Caco-2 (cell line): Measurements from ENCODE around the gene ARHGAP44. TPM values are rescaled to one million over a fixed set of nuclear protein-coding genes. Genes with fewer than 3 reads are reported as not detected.

ENCODE experiments used
- BruUV-seq: library from RNA; stranded (reverse); fragments of 400-500 nt; replicated peaks from 2 replicates; lab custom pipeline; 2021; lab: Mats Ljungman, UMichigan
- CTCF ChIA-PET: fragments of 300-600 bp; sonication (Branson Sonifier 250); formaldehyde crosslinking; loops from one replicate; lab custom pipeline; 2022; ENCODE audit warnings: antibody characterized with exemption; lab: Charles Lee
- POLR2A ChIA-PET: fragments of 300-600 bp; sonication (Branson Sonifier 250); formaldehyde crosslinking; loops from one replicate; lab custom pipeline; 2022; ENCODE audit warnings: antibody characterized with exemption; lab: Charles Lee
- DNase-seq, 2 experiments: peaks; one replicate each; pipeline versions ENCODE4 v3.0.0 to v3.0.0-alpha.2; 2020 to 2022
- H3K27me3 ChIP-seq: replicated peaks from 2 replicates; pipeline ENCODE4 v1.6.0; 2011; ENCODE audit warnings: low read length; ENCODE audit not compliant: control insufficient read depth, insufficient read depth
- H3K36me3 ChIP-seq: 2 replicates; pipeline ENCODE4 v1.5.1; 2011; ENCODE audit warnings: low read length; ENCODE audit not compliant: control insufficient read depth, insufficient read depth
- H3K4me1 ChIP-seq: fragments of 250-450 bp; sonication (Bioruptor Pico); 2 replicates; pipeline ENCODE4 v1.5.1; 2020; ENCODE audit warnings: mild to moderate bottlenecking
- H3K4me3 ChIP-seq: 2 replicates; pipeline ENCODE4 v1.5.1; 2011; ENCODE audit warnings: low read depth, mild to moderate bottlenecking, control low read depth, low read length
- H3K9me3 ChIP-seq: fragments of 250-450 bp; sonication (Bioruptor Pico); 2 replicates; pipeline ENCODE4 v1.5.1; 2020; ENCODE audit warnings: mild to moderate bottlenecking, moderate library complexity
- H3K27ac Mint-ChIP-seq: one replicate; pipeline ENCODE4 v1.8.0; 2022; ENCODE audit warnings: mixed read lengths; ENCODE audit not compliant: unreplicated experiment
- H3K27me3 Mint-ChIP-seq: one replicate; pipeline ENCODE4 v1.8.0; 2022; ENCODE audit warnings: mixed read lengths; ENCODE audit not compliant: insufficient read depth, unreplicated experiment
- H3K36me3 Mint-ChIP-seq: one replicate; pipeline ENCODE4 v1.8.0; 2022; ENCODE audit warnings: mild to moderate bottlenecking, mixed read lengths; ENCODE audit not compliant: insufficient read depth, unreplicated experiment
- H3K4me1 Mint-ChIP-seq: one replicate; pipeline ENCODE4 v1.8.0; 2022; ENCODE audit warnings: low read depth, mixed read lengths; ENCODE audit not compliant: unreplicated experiment
- H3K4me3 Mint-ChIP-seq: one replicate; pipeline ENCODE4 v1.8.0; 2022; ENCODE audit warnings: mild to moderate bottlenecking, moderate library complexity, mixed read lengths; ENCODE audit not compliant: unreplicated experiment
- H3K9me3 Mint-ChIP-seq: one replicate; pipeline ENCODE4 v1.8.0; 2022; ENCODE audit warnings: mixed read lengths; ENCODE audit not compliant: unreplicated experiment
- CTCF ChIP-seq, 2 experiments: fragments of 200-600 bp in 1 of 2; IDR thresholded peaks; 1 replicate in 1 of 2; 2 replicates in 1 of 2; pipeline versions ENCODE4 v1.5.1 to v1.8.0; 2011 to 2022; ENCODE audit warnings: antibody characterized with exemption in 1 of 2, control low read depth in 1 of 2, inconsistent platforms in 1 of 2, low read depth in 1 of 2, low read length in 1 of 2, mild to moderate bottlenecking in 1 of 2, moderate library complexity in 1 of 2; ENCODE audit not compliant: insufficient read depth in 1 of 2, severe bottlenecking in 1 of 2, unreplicated experiment in 1 of 2
- intact Hi-C: fragments of 100-400 bp; cut with micrococcal nuclease; formaldehyde crosslinking; loops from one replicate; pipeline ENCODE4 v1.10.0; 2022; ENCODE audit not compliant: unreplicated experiment
- total RNA-seq: library from RNA; stranded (reverse); gene quantifications from 2 replicates; pipeline ENCODE4 v1.2.3, GENCODE V29; 2022

Gene ARHGAP44
- total RNA-seq, 1 experiment from 2014 or later, result 4.5 TPM

- POLR2A ChIA-PET, result no interaction called here
- no peaks in the 10 kb centered on the region for H3K9me3 Mint-ChIP-seq
- no peak overlapping the region for H3K27ac Mint-ChIP-seq
- H3K4me3 Mint-ChIP-seq, result no peak overlapping the region
- no peak for TF ChIP-seq CTCF (IDR thresholded peaks at IDR 0.05; ENCODE audit: insufficient read depth in 1 of 2, low read depth in 1 of 2, low read length in 1 of 2, severe bottlenecking in 1 of 2, unreplicated experiment in 1 of 2)
- H3K27me3 ChIP-seq, result no peaks in the 10 kb centered on the region
- no peak overlapping the region for H3K4me3 ChIP-seq
- no peaks in the 10 kb centered on the region for H3K36me3 ChIP-seq
- CTCF ChIA-PET, result no interaction called here
- no peaks in the 10 kb centered on the region for H3K4me1 ChIP-seq
- intact Hi-C loops, result no loop called here
- no peaks in the 10 kb centered on the region for H3K27me3 Mint-ChIP-seq
- BruUV-seq, result no TSS peak
- H3K4me1 Mint-ChIP-seq, result no peaks in the 10 kb centered on the region
- no peaks in the 10 kb centered on the region for H3K9me3 ChIP-seq
- peaks cover 5% of the 10 kb centered on the region for H3K36me3 Mint-ChIP-seq
- no peak for DNase-seq
These were observed 194.9 kb downstream of the ARHGAP44 start for GRCh38 chr17:12983991-12984884.

GRCh38 chr17:12985431-12986293 is 196.4 kb downstream of the ARHGAP44 start:
- no peak for DNase-seq
- ChIA-PET CTCF (no interaction called here), POLR2A (no interaction called here)

More at GRCh38 chr17:12985431-12986293, 196.4 kb downstream of the ARHGAP44 start:
- Mint-ChIP-seq H3K4me3 (no peak overlapping the region), H3K27ac (no peak overlapping the region), H3K27me3 (no peaks in the 10 kb centered on the region), H3K9me3 (no peaks in the 10 kb centered on the region), H3K4me1 (no peaks in the 10 kb centered on the region), H3K36me3 (peaks cover 5% of the 10 kb centered on the region)
- Histone ChIP-seq H3K27me3 (no peaks in the 10 kb centered on the region), H3K4me3 (no peak overlapping the region), H3K9me3 (no peaks in the 10 kb centered on the region), H3K4me1 (no peaks in the 10 kb centered on the region), H3K36me3 (no peaks in the 10 kb centered on the region)
- no peak for TF ChIP-seq CTCF (IDR thresholded peaks at IDR 0.05; ENCODE audit: insufficient read depth in 1 of 2, low read depth in 1 of 2, low read length in 1 of 2, severe bottlenecking in 1 of 2, unreplicated experiment in 1 of 2)
- no TSS peak for BruUV-seq
- intact Hi-C loops, result no loop called here
